ENCODE results near the gene MYO9B.

Gene MYO9B

DNA sequence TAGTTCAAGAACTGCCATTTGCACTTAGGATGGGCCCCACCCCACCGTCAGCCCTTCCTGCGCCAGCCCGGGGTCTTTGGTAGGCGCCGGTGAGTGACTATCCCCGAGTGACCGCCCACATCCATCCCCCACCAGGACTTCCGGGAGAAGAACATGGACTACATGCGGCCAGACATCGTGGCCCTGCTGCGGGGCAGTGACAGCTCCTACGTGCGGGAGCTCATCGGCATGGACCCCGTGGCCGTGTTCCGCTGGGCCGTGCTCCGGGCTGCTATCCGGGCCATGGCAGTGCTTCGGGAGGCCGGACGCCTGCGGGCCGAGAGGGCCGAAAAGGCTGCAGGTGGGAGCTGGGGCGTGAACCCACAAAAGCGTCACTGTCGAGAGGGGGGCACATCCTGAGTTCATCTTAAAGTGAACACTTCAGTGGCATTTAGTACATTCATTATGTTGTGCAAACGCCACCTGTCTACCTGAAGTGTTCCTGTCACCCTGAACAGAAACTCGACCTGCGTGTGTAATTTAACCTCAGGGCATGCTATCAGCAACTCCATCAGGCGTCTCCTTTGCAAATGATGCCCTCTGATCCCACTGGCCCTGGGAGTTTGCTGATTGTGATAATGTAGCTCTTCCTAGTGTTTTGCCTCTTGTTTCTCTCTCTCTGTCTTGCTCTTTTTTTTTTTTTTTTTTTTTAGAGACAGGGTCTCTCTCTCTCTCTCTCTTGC is 97.2 kb downstream of the MYO9B start:
- TF ChIP-seq GATA2 (IDR thresholded peaks at IDR 0.05; ENCODE audit: low read depth, low read length) (no peak), GATA3 (IDR thresholded peaks at IDR 0.05; ENCODE audit: low read depth, low read length) (no peak)

DNA sequence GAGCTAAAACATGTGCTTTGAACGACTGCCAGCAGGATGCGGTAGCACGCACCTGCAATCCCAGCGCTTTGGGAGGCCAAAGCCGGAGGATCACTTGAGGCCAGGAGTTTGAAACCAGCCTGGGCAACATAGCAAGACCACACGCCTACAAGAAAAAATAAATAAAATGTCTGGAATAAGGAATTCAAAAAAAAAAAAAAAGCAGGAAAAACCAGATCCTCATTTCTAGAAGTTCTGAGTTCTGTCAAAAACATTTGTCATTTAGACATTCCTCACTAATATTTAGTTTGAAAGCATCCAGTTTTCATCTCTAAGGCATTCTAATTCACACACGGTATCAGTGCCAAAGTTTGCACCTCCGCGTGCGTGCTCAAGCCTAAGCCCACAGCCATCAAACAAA is 102.7 kb downstream of the MYO9B start:
- TF ChIP-seq GATA2 (IDR thresholded peaks at IDR 0.05; ENCODE audit: low read depth, low read length) (no peak), GATA3 (IDR thresholded peaks at IDR 0.05; ENCODE audit: low read depth, low read length) (no peak)

GRCh38 chr19:17180997-17181702 is 105.6 kb downstream of the MYO9B start:
- TF ChIP-seq GATA3 (IDR thresholded peaks at IDR 0.05; ENCODE audit: low read depth, low read length): no peak
- TF ChIP-seq GATA2 (IDR thresholded peaks at IDR 0.05; ENCODE audit: low read depth, low read length): no peak

DNA sequence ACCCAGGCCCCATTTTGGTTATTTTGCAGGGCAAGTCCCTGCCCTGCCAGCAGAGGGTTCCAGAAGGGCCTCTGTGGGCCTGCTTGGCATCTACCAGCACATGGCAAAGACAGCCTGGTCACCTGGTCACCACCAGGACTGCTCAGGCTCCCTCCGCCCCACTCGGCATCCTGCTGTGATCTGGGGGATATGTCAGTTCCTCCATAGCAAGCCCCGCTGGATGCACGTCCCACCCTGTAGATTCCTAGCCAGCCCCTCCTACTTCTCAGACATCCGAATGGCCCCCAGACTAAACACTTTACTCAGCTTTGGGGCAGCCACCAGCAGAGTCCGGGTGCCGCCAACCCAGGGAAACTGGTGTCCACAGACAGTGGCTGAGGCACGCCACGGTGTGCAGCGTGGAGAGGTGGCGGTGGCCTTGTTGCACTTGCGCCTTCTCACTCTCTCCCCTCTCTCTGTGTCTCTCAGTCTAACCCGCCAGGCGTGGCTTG is 107.7 kb downstream of the MYO9B start:
- TF ChIP-seq GATA3 (IDR thresholded peaks at IDR 0.05; ENCODE audit: low read depth, low read length) (no peak), GATA2 (IDR thresholded peaks at IDR 0.05; ENCODE audit: low read depth, low read length) (no peak)

GRCh38 chr19:17183858-17184321 is 108.3 kb downstream of the MYO9B start:
- no peak for TF ChIP-seq GATA3 (IDR thresholded peaks at IDR 0.05; ENCODE audit: low read depth, low read length)
- no peak for TF ChIP-seq GATA2 (IDR thresholded peaks at IDR 0.05; ENCODE audit: low read depth, low read length)

DNA sequence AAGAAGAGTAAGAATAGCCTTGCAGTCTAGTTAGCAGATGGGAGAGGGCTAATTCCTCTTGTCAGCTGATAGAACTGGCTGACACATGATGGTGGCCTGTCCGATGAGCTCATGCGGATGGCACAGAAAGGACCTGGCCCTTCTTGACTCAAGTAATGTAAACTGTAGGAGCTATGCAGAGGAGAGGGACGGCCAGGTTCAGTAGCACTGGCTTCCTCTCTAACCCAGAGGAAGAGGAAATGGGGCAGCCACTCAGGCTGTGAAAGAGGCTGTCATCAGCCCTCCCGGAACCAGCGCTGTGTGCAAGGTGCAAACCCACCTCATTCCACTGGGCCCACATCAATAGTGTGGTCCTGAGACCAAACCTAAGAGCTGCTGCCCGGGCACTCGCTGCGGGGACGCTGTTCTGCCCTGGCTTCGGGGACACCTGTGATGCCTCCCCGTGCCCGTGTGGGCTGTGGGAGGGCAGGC is 108.8 kb downstream of the MYO9B start:
- TF ChIP-seq GATA2 (IDR thresholded peaks at IDR 0.05; ENCODE audit: low read depth, low read length): no peak
- no peak for TF ChIP-seq GATA3 (IDR thresholded peaks at IDR 0.05; ENCODE audit: low read depth, low read length)

GRCh38 chr19:17185590-17185989 is 110.0 kb downstream of the MYO9B start:
- no peak for TF ChIP-seq GATA2 (IDR thresholded peaks at IDR 0.05; ENCODE audit: low read depth, low read length)
- TF ChIP-seq GATA3 (IDR thresholded peaks at IDR 0.05; ENCODE audit: low read depth, low read length): no peak

GRCh38 chr19:17192751-17193150 is 117.2 kb downstream of the MYO9B start:
- TF ChIP-seq GATA2 (IDR thresholded peaks at IDR 0.05; ENCODE audit: low read depth, low read length) (no peak), GATA3 (IDR thresholded peaks at IDR 0.05; ENCODE audit: low read depth, low read length) (no peak)

- TF ChIP-seq GATA3 (IDR thresholded peaks at IDR 0.05; ENCODE audit: low read depth, low read length) (no peak), GATA2 (IDR thresholded peaks at IDR 0.05; ENCODE audit: low read depth, low read length) (no peak)
Measured at GRCh38 chr19:17194608-17195007, 119.0 kb downstream of the MYO9B start.

DNA sequence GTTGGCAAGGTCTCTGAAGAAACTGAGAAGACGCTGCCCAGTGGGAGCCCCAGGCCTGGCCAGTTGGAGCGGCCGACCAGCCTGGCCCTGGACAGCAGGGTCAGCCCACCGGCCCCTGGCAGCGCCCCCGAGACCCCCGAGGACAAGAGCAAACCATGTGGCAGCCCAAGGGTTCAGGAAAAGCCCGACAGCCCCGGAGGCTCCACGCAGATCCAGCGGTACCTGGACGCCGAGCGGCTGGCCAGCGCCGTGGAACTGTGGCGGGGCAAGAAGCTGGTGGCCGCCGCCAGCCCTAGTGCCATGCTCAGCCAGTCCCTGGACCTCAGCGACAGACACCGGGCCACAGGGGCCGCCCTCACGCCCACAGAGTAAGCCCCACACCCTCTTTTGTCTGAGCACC is 119.5 kb downstream of the MYO9B start:
- TF ChIP-seq GATA2 (IDR thresholded peaks at IDR 0.05; ENCODE audit: low read depth, low read length) (no peak), GATA3 (IDR thresholded peaks at IDR 0.05; ENCODE audit: low read depth, low read length) (no peak)

GRCh38 chr19:17196610-17197009 is 121.0 kb downstream of the MYO9B start:
- no peak for TF ChIP-seq GATA2 (IDR thresholded peaks at IDR 0.05; ENCODE audit: low read depth, low read length)
- TF ChIP-seq GATA3 (IDR thresholded peaks at IDR 0.05; ENCODE audit: low read depth, low read length): no peak

DNA sequence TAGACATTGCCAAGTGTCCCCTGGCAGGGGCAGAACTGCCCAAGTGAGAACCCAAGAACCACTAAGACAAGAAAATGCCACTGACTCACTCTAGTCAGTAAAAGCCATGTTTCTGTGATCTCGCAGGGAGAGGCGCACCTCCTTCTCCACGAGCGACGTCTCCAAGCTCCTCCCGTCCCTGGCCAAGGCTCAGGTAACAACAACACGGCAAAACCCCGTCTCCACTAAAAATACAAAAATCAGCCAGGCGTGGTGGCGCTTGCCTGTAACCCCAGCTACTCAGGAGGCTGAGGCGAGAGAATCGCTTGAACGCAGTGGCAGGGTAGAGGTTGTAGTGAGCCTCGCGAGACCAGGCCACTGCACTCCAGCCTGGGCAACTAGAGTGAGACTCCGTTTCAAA is 122.1 kb downstream of the MYO9B start:
- TF ChIP-seq GATA2 (IDR thresholded peaks at IDR 0.05; ENCODE audit: low read depth, low read length) (no peak), GATA3 (IDR thresholded peaks at IDR 0.05; ENCODE audit: low read depth, low read length) (no peak)

- TF ChIP-seq GATA3 (IDR thresholded peaks at IDR 0.05; ENCODE audit: low read depth, low read length) (no peak), GATA2 (IDR thresholded peaks at IDR 0.05; ENCODE audit: low read depth, low read length) (no peak)
Measured at GRCh38 chr19:17200408-17201079, 125.0 kb downstream of the MYO9B start.

DNA sequence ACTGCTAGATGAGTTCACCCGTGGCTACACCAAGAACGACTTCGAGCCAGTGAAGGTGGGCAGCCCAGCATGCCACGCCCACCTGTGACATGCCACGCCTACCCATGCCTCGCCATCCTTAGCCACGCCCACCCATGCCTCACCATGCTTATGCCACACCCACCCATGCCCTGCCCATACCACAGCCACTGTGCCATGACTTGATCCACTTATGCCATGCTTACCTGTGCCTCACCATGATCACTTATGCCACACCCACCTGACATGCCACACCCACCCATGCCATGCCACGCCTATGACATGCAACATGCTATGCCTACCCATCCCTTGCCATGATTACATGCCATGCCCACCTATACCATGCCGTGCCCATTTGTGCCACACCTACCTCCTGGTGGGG is 126.7 kb downstream of the MYO9B start:
- TF ChIP-seq GATA2 (IDR thresholded peaks at IDR 0.05; ENCODE audit: low read depth, low read length) (no peak), GATA3 (IDR thresholded peaks at IDR 0.05; ENCODE audit: low read depth, low read length) (no peak)

Measured in SH-SY5Y (cell line).